IMR-90 (cell line): ENCODE data around the gene RIMS3. TPM values are rescaled to one million over a fixed set of nuclear protein-coding genes. Genes with fewer than 3 reads are reported as not detected.

Source experiments
- ATAC-seq: fragments of 200-7000 bp; cut with Tn5 transposase; 2 replicates; pipeline ENCODE4 v1.9.1; 2020; ENCODE audit warnings: low read depth, mild to moderate bottlenecking, moderate library complexity
- BruUV-seq: library from RNA; stranded (reverse); fragments of 400-500 nt; replicated peaks from 2 replicates; lab custom pipeline; 2021; lab: Mats Ljungman, UMichigan
- CTCF ChIA-PET: fragments of 300-600 bp; formaldehyde crosslinking; extraction: SDS; loops from one replicate; lab custom pipeline; 2021; ENCODE audit warnings: antibody characterized with exemption; lab: Yijun Ruan, JAX
- POLR2A ChIA-PET: fragments of 300-600 bp; sonication (Branson Sonifier 250); formaldehyde crosslinking; loops from one replicate; lab custom pipeline; 2022; ENCODE audit warnings: antibody characterized with exemption; ENCODE audit not compliant: unreplicated experiment; lab: Charles Lee
- DNase-seq: peaks from one replicate; pipeline ENCODE4 v3.0.0; 2013
- H2AFZ ChIP-seq: replicated peaks from 2 replicates; pipeline ENCODE3; 2013; ENCODE audit warnings: low read length, mild to moderate bottlenecking; ENCODE audit not compliant: poor library complexity
- H2AK5ac ChIP-seq: 2 replicates; pipeline ENCODE4 v1.6.1; 2013; ENCODE audit warnings: low read depth, low read length, inconsistent platforms
- H2AK9ac ChIP-seq: replicated peaks from 2 replicates; pipeline ENCODE3; 2013; ENCODE audit warnings: mild to moderate bottlenecking, low read depth, low read length, moderate library complexity; ENCODE audit not compliant: poor library complexity
- H2BK120ac ChIP-seq: 2 replicates; pipeline ENCODE4 v1.6.1; 2013; ENCODE audit warnings: low read depth, low read length, inconsistent platforms
- H2BK15ac ChIP-seq: 3 replicates; pipeline ENCODE4 v1.6.1; 2013; ENCODE audit warnings: low read depth, low read length, inconsistent platforms
- H2BK20ac ChIP-seq: 2 replicates; pipeline ENCODE4 v1.6.1; 2013; ENCODE audit warnings: low read depth, mild to moderate bottlenecking, inconsistent platforms, low read length, moderate library complexity
- H2BK5ac ChIP-seq: 2 replicates; pipeline ENCODE4 v1.6.1; 2013; ENCODE audit warnings: mild to moderate bottlenecking, low read depth, low read length, inconsistent platforms; ENCODE audit not compliant: poor library complexity, severe bottlenecking
- H3K14ac ChIP-seq: replicated peaks from 2 replicates; pipeline ENCODE4 v1.6.1; 2013; ENCODE audit warnings: low read depth, low read length, inconsistent platforms
- H3K18ac ChIP-seq: 2 replicates; pipeline ENCODE4 v1.6.1; 2013; ENCODE audit warnings: low read depth, low read length, control low read depth
- H3K23ac ChIP-seq: 2 replicates; pipeline ENCODE4 v1.6.1; 2013; ENCODE audit warnings: low read depth, low read length, inconsistent platforms
- H3K27ac ChIP-seq: 2 replicates; pipeline ENCODE4 v1.5.1; 2013; ENCODE audit warnings: mild to moderate bottlenecking, control low read depth, low read length; ENCODE audit not compliant: insufficient read depth
- H3K27me3 ChIP-seq: 2 replicates; pipeline ENCODE4 v1.6.1; 2013; ENCODE audit warnings: low read length; ENCODE audit not compliant: control insufficient read depth, insufficient read depth
- H3K36me3 ChIP-seq: 2 replicates; pipeline ENCODE4 v1.6.1; 2013; ENCODE audit warnings: low read length, mixed read lengths; ENCODE audit not compliant: control insufficient read depth, insufficient read depth
- H3K4ac ChIP-seq: 2 replicates; pipeline ENCODE4 v1.6.1; 2013; ENCODE audit warnings: low read depth, low read length, inconsistent platforms
- H3K4me1 ChIP-seq: 2 replicates; pipeline ENCODE4 v1.6.1; 2013; ENCODE audit warnings: low read length, mixed read lengths; ENCODE audit not compliant: control insufficient read depth, insufficient read depth
- H3K4me2 ChIP-seq: 2 replicates; pipeline ENCODE4 v1.6.1; 2013; ENCODE audit warnings: low read depth, mild to moderate bottlenecking, control low read depth, low read length, moderate library complexity
- H3K4me3 ChIP-seq: 2 replicates; pipeline ENCODE4 v1.5.1; 2013; ENCODE audit warnings: low read depth, mild to moderate bottlenecking, control low read depth, low read length, moderate library complexity; ENCODE audit not compliant: insufficient read depth
- H3K56ac ChIP-seq: 2 replicates; pipeline ENCODE4 v1.6.1; 2013; ENCODE audit warnings: low read length, inconsistent platforms; ENCODE audit not compliant: insufficient read depth; ENCODE audit errors: extremely low read depth
- H3K79me1 ChIP-seq, 2 experiments: 2 replicates each; pipeline ENCODE4 v1.6.1; 2013; ENCODE audit warnings: low read length in 2 of 2, inconsistent platforms in 1 of 2, low read depth in 1 of 2
- H3K9ac ChIP-seq: 2 replicates; pipeline ENCODE4 v1.6.1; 2013; ENCODE audit warnings: low read depth, low read length, control low read depth
- H3K9me1 ChIP-seq: 2 replicates; pipeline ENCODE4 v1.6.1; 2013; ENCODE audit warnings: low read length, inconsistent platforms; ENCODE audit not compliant: insufficient read depth
- H3K9me3 ChIP-seq: 2 replicates; pipeline ENCODE4 v1.6.1; 2013; ENCODE audit warnings: low read length; ENCODE audit not compliant: control insufficient read depth, insufficient read depth
- H4K20me1 ChIP-seq: 2 replicates; pipeline ENCODE4 v1.6.1; 2013; ENCODE audit warnings: low read length, inconsistent platforms; ENCODE audit not compliant: insufficient read depth
- H4K5ac ChIP-seq: 2 replicates; pipeline ENCODE4 v1.6.1; 2013; ENCODE audit warnings: mild to moderate bottlenecking, low read depth, low read length, control low read depth
- H4K8ac ChIP-seq, 2 experiments: 2 replicates each; pipeline ENCODE4 v1.6.1; 2013; ENCODE audit warnings: low read depth in 2 of 2, low read length in 2 of 2, control low read depth in 1 of 2, inconsistent platforms in 1 of 2
- H4K91ac ChIP-seq: 2 replicates; pipeline ENCODE4 v1.6.1; 2013; ENCODE audit warnings: low read depth, low read length, inconsistent platforms; ENCODE audit not compliant: insufficient read depth
- SMC3 ChIP-seq: fragments of 150-350 bp; IDR thresholded peaks from 2 replicates; pipeline ENCODE4 v1.6.1; 2016; ENCODE audit warnings: low read depth, mild to moderate bottlenecking, antibody characterized with exemption, low read length, moderate library complexity
- WGBS, 2 experiments: methylation state at CpG; one replicate each; pipeline versions ENCODE4 v1.1.5 to v1.1.7; 2013; ENCODE audit warnings: missing lambda C conversion rate in 2 of 2; ENCODE audit not compliant: insufficient read length in 1 of 2; ENCODE audit errors: extremely low coverage in 2 of 2; 5-methylcytosine and 5-hydroxymethylcytosine counted together
- dilution Hi-C: fragments of 300-500 bp; cut with HindIII; formaldehyde crosslinking; loops from one replicate; pipeline ENCODE4 v1.14.3; 2018; ENCODE audit warnings: low sequenced_read_pairs; ENCODE audit not compliant: unreplicated experiment
- in situ Hi-C: fragments of 300-500 bp; cut with MboI; formaldehyde crosslinking; loops from 3 replicates; pipeline ENCODE4 v1.14.3; 2019; ENCODE audit warnings: low sequenced_read_pairs, inconsistent platforms, mixed read lengths
- intact Hi-C: fragments of 100-400 bp; cut with micrococcal nuclease; formaldehyde crosslinking; loops from 2 replicates; pipeline ENCODE4 v1.10.0; 2022
- polyA plus RNA-seq, 3 experiments: library from polyadenylated mRNA; depleted of rRNA; stranded (reverse); fragments of >200 nt; gene quantifications; 2 replicates each; pipeline ENCODE4 v1.2.3, GENCODE V29; 2012; ENCODE audit warnings: low replicate concordance in 1 of 3
- total RNA-seq: library from RNA; depleted of rRNA; stranded (reverse); fragments of >200 nt; gene quantifications from 2 replicates; pipeline ENCODE4 v1.2.3, GENCODE V29; 2012

Gene RIMS3
- total and polyA plus RNA-seq, 2 of the 4 experiments (the other 2 are of a cell fraction), result 0.10 to 0.36 TPM

GRCh38 chr1:40689737-40690136 lies 24.3 kb upstream of the RIMS3 start:
- H2AK9ac ChIP-seq, result no peak overlapping the region
- no peak overlapping the region for H3K23ac ChIP-seq
- no peak for TF ChIP-seq SMC3
- H3K4ac ChIP-seq, result no peak overlapping the region
- H3K9ac ChIP-seq, result no peak overlapping the region
- DNase-seq (no peak), ATAC-seq (no peak)
- in situ Hi-C loops (no loop called here), dilution Hi-C loops (no loop called here), intact Hi-C loops (no loop called here)
- no TSS peak for BruUV-seq
- H2BK20ac ChIP-seq, result no peak overlapping the region
- no peak overlapping the region for H3K4me3 ChIP-seq
- H2AFZ ChIP-seq, result no peak overlapping the region
- ChIA-PET POLR2A (interaction anchor here (0.7 kb wide), 1 partner anchor 92 kb away, joined by 3 read pairs; no protein-coding TSS in a partner anchor), CTCF (interaction anchor here (0.6 to 1.7 kb wide), 2 partner anchors 9 to 16 kb away, joined by 4 to 5 read pairs; no protein-coding TSS in a partner anchor)
- H2AK5ac ChIP-seq, result no peak overlapping the region
- H4K91ac ChIP-seq, result no peak overlapping the region
- no peak overlapping the region for H3K4me2 ChIP-seq
- no peaks in the 10 kb centered on the region; the same call in 1 of the 2 replicates for H3K9me1 ChIP-seq
- no peaks in the 10 kb centered on the region for H3K4me1 ChIP-seq
- H2BK120ac ChIP-seq, result no peak overlapping the region
- peaks cover 2% of the 10 kb centered on the region; the same call in 1 of the 2 replicates for H3K36me3 ChIP-seq
- H3K18ac ChIP-seq, result no peak overlapping the region
- H3K27ac ChIP-seq, result no peak overlapping the region
- H3K27me3 ChIP-seq, result no peaks in the 10 kb centered on the region
- H4K8ac ChIP-seq, result no peak overlapping the region
- H3K56ac ChIP-seq, result no peak overlapping the region
- H4K20me1 ChIP-seq, result peaks cover 3% of the 10 kb centered on the region; the same call in 1 of the 2 replicates
- H3K79me1 ChIP-seq, result peaks cover 35 to 45% of the 10 kb centered on the region in 2 experiments
- no CpG with 5 or more reads among the region's 1 CpG for WGBS, 2 experiments
- H2BK5ac ChIP-seq, result no peak overlapping the region
- no peaks in the 10 kb centered on the region for H3K9me3 ChIP-seq
- H2BK15ac ChIP-seq, result no peak overlapping the region
- H3K14ac ChIP-seq, result no peak overlapping the region
- no peak overlapping the region for H4K5ac ChIP-seq
